Endodermal cell (in vitro differentiated cells): ENCODE results near the gene B4GALT6. TPM values are rescaled to one million over a fixed set of nuclear protein-coding genes. Genes with fewer than 3 reads are reported as not detected.

Experiments used
- DNase-seq: peaks from one replicate; pipeline ENCODE4 v3.0.0-alpha.2; 2017
- H3K27ac ChIP-seq: 2 replicates; pipeline ENCODE4 v1.5.1; 2013; ENCODE audit warnings: mild to moderate bottlenecking, low read depth, low read length, moderate library complexity
- H3K27me3 ChIP-seq: 2 replicates; pipeline ENCODE4 v1.6.1; 2013; ENCODE audit warnings: mild to moderate bottlenecking, low read length, moderate library complexity; ENCODE audit not compliant: insufficient read depth, control insufficient read depth, poor library complexity, severe bottlenecking
- H3K36me3 ChIP-seq: 2 replicates; pipeline ENCODE4 v1.7.0; 2013; ENCODE audit warnings: mild to moderate bottlenecking, low read length, moderate library complexity; ENCODE audit not compliant: control insufficient read depth, insufficient read depth
- H3K4me1 ChIP-seq: one replicate; pipeline ENCODE4 v1.7.0; 2013; ENCODE audit warnings: low read length; ENCODE audit not compliant: control insufficient read depth, insufficient read depth
- H3K4me3 ChIP-seq: 2 replicates; pipeline ENCODE4 v1.5.1; 2013; ENCODE audit warnings: mild to moderate bottlenecking, low read length, moderate library complexity
- H3K9ac ChIP-seq: 2 replicates; pipeline ENCODE4 v1.6.1; 2013; ENCODE audit warnings: mild to moderate bottlenecking, low read length, moderate library complexity; ENCODE audit not compliant: poor library complexity, severe bottlenecking; ENCODE audit errors: extremely low read depth
- H3K9me3 ChIP-seq: 2 replicates; pipeline ENCODE4 v1.6.1; 2013; ENCODE audit warnings: mild to moderate bottlenecking, low read length, moderate library complexity; ENCODE audit not compliant: control insufficient read depth
- H3K27ac Mint-ChIP-seq: 2 replicates; pipeline ENCODE4 v1.8.0; 2020; ENCODE audit warnings: mixed read lengths
- H3K27me3 Mint-ChIP-seq: 2 replicates; pipeline ENCODE4 v1.8.0; 2021; ENCODE audit warnings: mild to moderate bottlenecking, mixed read lengths; ENCODE audit not compliant: insufficient read depth
- H3K36me3 Mint-ChIP-seq: 2 replicates; pipeline ENCODE4 v1.8.0; 2020; ENCODE audit warnings: low read depth, mixed read lengths
- H3K4me1 Mint-ChIP-seq: 2 replicates; pipeline ENCODE4 v1.8.0; 2020; ENCODE audit warnings: mixed read lengths
- H3K4me3 Mint-ChIP-seq: 2 replicates; pipeline ENCODE4 v1.8.0; 2020; ENCODE audit warnings: mild to moderate bottlenecking, moderate library complexity, mixed read lengths
- H3K9me3 Mint-ChIP-seq: 2 replicates; pipeline ENCODE4 v1.8.0; 2020; ENCODE audit warnings: mild to moderate bottlenecking, mixed read lengths
- WGBS, 2 experiments: methylation state at CpG; one replicate each; pipeline versions ENCODE4 v1.1.5 to v1.1.7; 2013; ENCODE audit warnings: missing lambda C conversion rate in 2 of 2, mixed read lengths in 1 of 2; ENCODE audit not compliant: insufficient coverage in 1 of 2, insufficient read length in 1 of 2; 5-methylcytosine and 5-hydroxymethylcytosine counted together
- total RNA-seq, 2 donors: library from RNA; stranded (reverse); fragmentation: NEBNext Ultra II Directional in 1 of 2; extraction: Animal tissue kit (Norgen Biotek cat#: 25700) in 1 of 2; gene quantifications; 2 replicates in 1 of 2; 3 replicates in 1 of 2; pipeline ENCODE4 v1.2.1, GENCODE V29; 2021
- TF ChIP-seq, protein P1 (sequence below): fragments of 200-600 bp; sonication (generic); conservative IDR thresholded peaks from 2 replicates; pipeline ENCODE4 v1.5.0; 2021; ENCODE audit warnings: antibody characterized with exemption, mild to moderate bottlenecking

Gene B4GALT6
- total RNA-seq, 2 donors from 2014 or later: 47.7 to 48.4 TPM

DNA sequence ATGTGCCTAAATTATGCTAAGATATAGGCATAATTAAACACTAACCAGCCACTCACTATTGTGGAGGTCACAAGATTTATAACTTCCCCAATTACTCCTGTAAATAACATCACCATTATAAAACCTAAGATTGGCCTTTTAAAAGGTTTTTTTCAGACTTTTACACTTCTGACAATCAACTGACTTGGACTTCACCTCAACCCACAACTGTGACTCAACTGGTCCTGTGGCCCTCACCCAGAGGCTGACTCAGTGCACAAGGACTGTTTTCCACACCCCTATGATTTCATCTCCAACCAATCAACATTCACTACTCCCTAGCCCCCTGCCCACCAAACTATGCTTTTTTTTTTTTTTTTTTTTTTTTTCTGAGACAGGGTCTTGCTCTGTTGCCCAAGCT lies 81.1 kb downstream of the B4GALT6 start:
- Histone ChIP-seq H3K9me3 (no peaks in the 10 kb centered on the region), H3K27ac (no peak overlapping the region), H3K4me3 (no peak overlapping the region), H3K27me3 (no peaks in the 10 kb centered on the region), H3K36me3 (no peaks in the 10 kb centered on the region), H3K9ac (no peak overlapping the region), H3K4me1 (no peaks in the 10 kb centered on the region)
- H3K9me3 Mint-ChIP-seq: no peaks in the 10 kb centered on the region
- no peak overlapping the region for H3K4me3 Mint-ChIP-seq
- H3K36me3 Mint-ChIP-seq: no peaks in the 10 kb centered on the region
- TF ChIP-seq, protein P1, sequence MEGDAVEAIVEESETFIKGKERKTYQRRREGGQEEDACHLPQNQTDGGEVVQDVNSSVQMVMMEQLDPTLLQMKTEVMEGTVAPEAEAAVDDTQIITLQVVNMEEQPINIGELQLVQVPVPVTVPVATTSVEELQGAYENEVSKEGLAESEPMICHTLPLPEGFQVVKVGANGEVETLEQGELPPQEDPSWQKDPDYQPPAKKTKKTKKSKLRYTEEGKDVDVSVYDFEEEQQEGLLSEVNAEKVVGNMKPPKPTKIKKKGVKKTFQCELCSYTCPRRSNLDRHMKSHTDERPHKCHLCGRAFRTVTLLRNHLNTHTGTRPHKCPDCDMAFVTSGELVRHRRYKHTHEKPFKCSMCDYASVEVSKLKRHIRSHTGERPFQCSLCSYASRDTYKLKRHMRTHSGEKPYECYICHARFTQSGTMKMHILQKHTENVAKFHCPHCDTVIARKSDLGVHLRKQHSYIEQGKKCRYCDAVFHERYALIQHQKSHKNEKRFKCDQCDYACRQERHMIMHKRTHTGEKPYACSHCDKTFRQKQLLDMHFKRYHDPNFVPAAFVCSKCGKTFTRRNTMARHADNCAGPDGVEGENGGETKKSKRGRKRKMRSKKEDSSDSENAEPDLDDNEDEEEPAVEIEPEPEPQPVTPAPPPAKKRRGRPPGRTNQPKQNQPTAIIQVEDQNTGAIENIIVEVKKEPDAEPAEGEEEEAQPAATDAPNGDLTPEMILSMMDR: no peak
- no peak for DNase-seq
- no peaks in the 10 kb centered on the region for H3K4me1 Mint-ChIP-seq
- no peaks in the 10 kb centered on the region for H3K27me3 Mint-ChIP-seq
- H3K27ac Mint-ChIP-seq: no peak overlapping the region

GRCh38 chr18:31598021-31598805 lies 86.2 kb downstream of the B4GALT6 start:
- no peaks in the 10 kb centered on the region for H3K36me3 Mint-ChIP-seq
- Histone ChIP-seq H3K4me3 (no peak overlapping the region), H3K27me3 (no peaks in the 10 kb centered on the region), H3K9ac (no peak overlapping the region), H3K4me1 (no peaks in the 10 kb centered on the region), H3K36me3 (no peaks in the 10 kb centered on the region), H3K9me3 (no peaks in the 10 kb centered on the region), H3K27ac (no peak overlapping the region)
- H3K4me3 Mint-ChIP-seq: no peak overlapping the region
- H3K27ac Mint-ChIP-seq: no peak overlapping the region
- no peaks in the 10 kb centered on the region for H3K9me3 Mint-ChIP-seq
- no peaks in the 10 kb centered on the region for H3K4me1 Mint-ChIP-seq
- WGBS, 2 experiments: 95 to 100% methylated on average over 5 to 13 of the region's 13 CpGs
- TF ChIP-seq, protein P1: no peak
- DNase-seq: no peak
- no peaks in the 10 kb centered on the region for H3K27me3 Mint-ChIP-seq

DNA sequence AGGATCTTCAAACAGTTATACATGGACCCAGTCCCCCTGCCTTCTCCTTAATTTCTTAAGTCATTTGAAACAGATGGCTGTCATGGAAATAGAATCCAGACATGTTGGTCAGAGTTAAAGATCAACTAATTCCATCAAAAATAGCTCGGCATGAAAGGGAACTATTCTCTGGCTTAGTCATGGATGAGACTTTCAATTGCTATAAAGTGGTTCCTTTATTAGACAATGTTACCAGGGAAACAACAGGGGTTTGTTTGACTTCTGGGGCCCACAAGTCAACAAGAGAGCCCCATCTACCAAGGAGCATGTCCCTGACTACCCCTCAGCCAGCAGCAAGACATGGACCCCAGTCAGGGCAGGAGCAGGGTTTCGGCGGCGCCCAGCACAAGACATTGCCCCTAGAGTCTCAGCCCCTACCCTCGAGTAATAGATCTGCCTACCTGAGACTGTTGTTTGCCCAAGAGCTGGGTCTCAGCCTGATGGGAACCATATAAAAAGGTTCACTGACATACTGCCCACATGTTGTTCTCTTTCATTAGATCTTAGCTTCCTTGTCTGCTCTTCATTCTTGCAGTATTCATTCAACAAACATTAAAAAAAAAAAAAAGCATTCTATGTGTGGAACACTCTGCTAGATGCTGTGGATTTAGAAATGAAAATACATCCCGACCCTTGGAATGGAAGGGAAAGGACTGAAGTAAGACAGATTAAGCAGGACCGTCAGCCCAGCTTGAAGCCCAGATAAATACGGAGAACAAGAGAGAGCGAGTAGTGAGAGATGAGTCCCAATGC lies 88.1 kb downstream of the B4GALT6 start:
- Histone ChIP-seq H3K9me3 (no peaks in the 10 kb centered on the region), H3K4me1 (no peaks in the 10 kb centered on the region), H3K27ac (peak overlapping the region; percentile 16), H3K27me3 (no peaks in the 10 kb centered on the region), H3K9ac (no peak overlapping the region), H3K4me3 (no peak overlapping the region), H3K36me3 (no peaks in the 10 kb centered on the region)
- H3K9me3 Mint-ChIP-seq: no peaks in the 10 kb centered on the region
- H3K27me3 Mint-ChIP-seq: no peaks in the 10 kb centered on the region
- H3K4me3 Mint-ChIP-seq: no peak overlapping the region
- H3K36me3 Mint-ChIP-seq: no peaks in the 10 kb centered on the region
- H3K27ac Mint-ChIP-seq: no peak overlapping the region
- TF ChIP-seq, protein P1: no peak
- 90 to 91% methylated on average over 8 to 9 of the region's 9 CpGs for WGBS, 2 experiments
- peaks cover 1% of the 10 kb centered on the region for H3K4me1 Mint-ChIP-seq
- DNase-seq: no peak
